A549 (cell line): ENCODE data around the gene PRRC1. TPM values are rescaled to one million over a fixed set of nuclear protein-coding genes. Genes with fewer than 3 reads are reported as not detected.
A peak's percentile ranks its signal among the peaks of the same experiment; 100 is the strongest.

Source experiments
- ATAC-seq, 2 experiments: fragments of 200-7000 bp in 1 of 2; fragments of >200 bp in 1 of 2; cut with Nextera tagmentation in 1 of 2; cut with Tn5 transposase in 1 of 2; 3 replicates each; pipeline versions ENCODE4 v1.8.0 to v1.9.1; 2018 to 2020; ENCODE audit warnings: mild to moderate bottlenecking in 1 of 2, moderate library complexity in 1 of 2
- CTCF ChIA-PET: fragments of 300-600 bp; sonication (Branson Sonifier 250); formaldehyde crosslinking; extraction: SDS; loops from one replicate; lab custom pipeline; 2021; ENCODE audit warnings: antibody characterized with exemption, inconsistent platforms; lab: Yijun Ruan, JAX
- POLR2A ChIA-PET: fragments of 350-600 bp; formaldehyde crosslinking; extraction: SDS; loops from one replicate; lab custom pipeline; 2021; ENCODE audit warnings: antibody characterized with exemption, inconsistent platforms; lab: Yijun Ruan, JAX
- DNase-seq, 2 experiments: peaks; one replicate each; pipeline versions ENCODE4 v3.0.0 to v3.0.0-alpha.2; 2011 to 2016; ENCODE audit warnings: low read depth in 1 of 2, low spot score in 1 of 2
- FAIRE-seq: peaks from 2 replicates; lab custom pipeline; 2011; peaks lifted over from hg19 to GRCh38; lab: Jason Lieb, UNC
- H3K27ac ChIP-seq, 2 experiments: fragments of >200 bp; sonication (Bioruptor Twin); formaldehyde crosslinking; 3 replicates each; pipeline ENCODE4 v1.5.1; 2016 to 2017
- H3K4me1 ChIP-seq: fragments of >200 bp; sonication (Bioruptor Twin); formaldehyde crosslinking; 3 replicates; pipeline ENCODE4 v1.6.1; 2016
- H3K4me2 ChIP-seq: fragments of >200 bp; sonication (Bioruptor Twin); formaldehyde crosslinking; 3 replicates; pipeline ENCODE4 v1.6.1; 2016
- H3K4me3 ChIP-seq: fragments of >200 bp; sonication (Bioruptor Twin); formaldehyde crosslinking; 3 replicates; pipeline ENCODE4 v1.5.1; 2016
- H3K9me3 ChIP-seq: fragments of >200 bp; sonication (Bioruptor Twin); formaldehyde crosslinking; 3 replicates; pipeline ENCODE4 v1.6.1; 2016
- ATOH8 ChIP-seq: fragments of 250-450 bp; sonication (Bioruptor Pico); IDR thresholded peaks from 2 replicates; pipeline ENCODE4 v1.5.0; 2020; ENCODE audit warnings: low read depth, mild to moderate bottlenecking, moderate library complexity
- BCL3 ChIP-seq: fragments of >200 bp; sonication (Bioruptor Twin); formaldehyde crosslinking; IDR thresholded peaks from 3 replicates; pipeline ENCODE4 v1.6.1; 2016
- BHLHE40 ChIP-seq: IDR thresholded peaks from 2 replicates; pipeline ENCODE4 v1.6.1; 2012; ENCODE audit warnings: low read depth, low read length, inconsistent platforms
- CBX8 ChIP-seq: fragments of 200-600 bp; sonication (generic); IDR thresholded peaks from 2 replicates; pipeline ENCODE4 v1.6.1; 2016
- CHD2 ChIP-seq: fragments of 150-350 bp; IDR thresholded peaks from 2 replicates; pipeline ENCODE4 v1.6.1; 2014; ENCODE audit warnings: low read length; ENCODE audit not compliant: partially characterized antibody
- CHD4 ChIP-seq: fragments of 200-600 bp; sonication (generic); IDR thresholded peaks from 2 replicates; pipeline ENCODE4 v1.6.1; 2016; ENCODE audit warnings: antibody characterized with exemption, mild to moderate bottlenecking, borderline replicate concordance
- CTCF ChIP-seq: fragments of >200 bp; sonication (Bioruptor Twin); formaldehyde crosslinking; IDR thresholded peaks from 3 replicates; pipeline ENCODE4 v1.5.1; 2016
- EHF ChIP-seq: fragments of 250-450 bp; sonication (Bioruptor Pico); IDR thresholded peaks from 2 replicates; pipeline ENCODE4 v1.5.0; 2020; ENCODE audit warnings: mild to moderate bottlenecking
- FOSL2 ChIP-seq, 2 experiments: fragments of 450-650 bp in 1 of 2; fragments of >200 bp in 1 of 2; sonication (Bioruptor Twin) in 1 of 2; formaldehyde crosslinking; IDR thresholded peaks; 2 replicates each; pipeline versions ENCODE4 v1.5.0 to v1.6.1; 2016 to 2020; ENCODE audit warnings: mild to moderate bottlenecking in 1 of 2, moderate library complexity in 1 of 2
- FOXS1 ChIP-seq: fragments of 250-450 bp; sonication (Bioruptor Pico); IDR thresholded peaks from 2 replicates; pipeline ENCODE4 v1.5.0; 2020; ENCODE audit warnings: mild to moderate bottlenecking, moderate library complexity
- GATA3 ChIP-seq: IDR thresholded peaks from 2 replicates; pipeline ENCODE4 v1.6.1; 2012; ENCODE audit warnings: borderline replicate concordance
- HDAC2 ChIP-seq: fragments of 200-600 bp; sonication (generic); IDR thresholded peaks from 2 replicates; pipeline ENCODE4 v1.6.1; 2016
- HOXB13 ChIP-seq: fragments of 250-450 bp; sonication (Bioruptor Pico); IDR thresholded peaks from 2 replicates; pipeline ENCODE4 v1.5.0; 2020; ENCODE audit warnings: low read depth, mild to moderate bottlenecking, moderate library complexity
- KDM1A ChIP-seq: fragments of 200-600 bp; sonication (generic); IDR thresholded peaks from 2 replicates; pipeline ENCODE4 v1.6.1; 2016; ENCODE audit warnings: low read depth, mild to moderate bottlenecking
- KDM5A ChIP-seq: fragments of 200-600 bp; sonication (generic); IDR thresholded peaks from 2 replicates; pipeline ENCODE4 v1.6.1; 2016; ENCODE audit warnings: antibody characterized with exemption, mild to moderate bottlenecking
- MAZ ChIP-seq: fragments of 150-350 bp; IDR thresholded peaks from 2 replicates; pipeline ENCODE4 v1.6.1; 2014; ENCODE audit warnings: antibody characterized with exemption, low read depth, low read length, borderline replicate concordance
- NFE2L2 ChIP-seq: fragments of 150-350 bp; conservative IDR thresholded peaks from 2 replicates; pipeline ENCODE4 v1.6.1; 2014; ENCODE audit warnings: low read length
- NPAS2 ChIP-seq: fragments of 250-450 bp; sonication (Bioruptor Pico); IDR thresholded peaks from 2 replicates; pipeline ENCODE4 v1.8.0; 2022; ENCODE audit warnings: mild to moderate bottlenecking, moderate library complexity, borderline replicate concordance
- PBX3 ChIP-seq: IDR thresholded peaks from 2 replicates; pipeline ENCODE4 v1.6.1; 2012
- POLR2A ChIP-seq: IDR thresholded peaks from 2 replicates; pipeline ENCODE4 v1.6.1; 2012; ENCODE audit warnings: mild to moderate bottlenecking, low read length
- RARB ChIP-seq: fragments of 250-450 bp; sonication (Bioruptor Pico); IDR thresholded peaks from 2 replicates; pipeline ENCODE4 v1.8.0; 2021; ENCODE audit warnings: mild to moderate bottlenecking, moderate library complexity
- REST ChIP-seq: fragments of 200-600 bp; sonication (generic); IDR thresholded peaks from 2 replicates; pipeline ENCODE4 v1.6.1; 2016; ENCODE audit warnings: antibody characterized with exemption, mild to moderate bottlenecking, moderate library complexity
- RFX5 ChIP-seq: fragments of 450-650 bp; IDR thresholded peaks from 2 replicates; pipeline ENCODE4 v1.7.1; 2014; ENCODE audit warnings: antibody characterized with exemption, mild to moderate bottlenecking, moderate library complexity
- SMC3 ChIP-seq: fragments of >200 bp; sonication (Bioruptor Twin); formaldehyde crosslinking; IDR thresholded peaks from 3 replicates; pipeline ENCODE4 v1.6.1; 2018; ENCODE audit warnings: inconsistent platforms
- SREBF2 ChIP-seq: fragments of 450-650 bp; IDR thresholded peaks from 2 replicates; pipeline ENCODE4 v1.6.1; 2014; ENCODE audit warnings: mild to moderate bottlenecking, moderate library complexity
- TP53 ChIP-seq: fragments of 250-450 bp; sonication (Bioruptor Pico); IDR thresholded peaks from 2 replicates; pipeline ENCODE4 v1.5.0; 2021; ENCODE audit warnings: mild to moderate bottlenecking, moderate library complexity
- ZNF302 ChIP-seq: fragments of 250-450 bp; sonication (Bioruptor Pico); IDR thresholded peaks from 2 replicates; pipeline ENCODE4 v1.9.0; 2021; ENCODE audit warnings: inconsistent platforms, mild to moderate bottlenecking, moderate library complexity
- WGBS: methylation state at CpG from one replicate; pipeline ENCODE4 v1.1.6; 2017; ENCODE audit errors: missing lambda C conversion rate; 5-methylcytosine and 5-hydroxymethylcytosine counted together
- polyA plus RNA-seq, 4 experiments: library from polyadenylated mRNA; depleted of rRNA in 3 of 4; stranded (reverse); fragments of >200 nt; fragmentation: RNase III in 1 of 4; extraction: RNeasy Plus Mini Kit Qiagen cat#74134 plus additional on column Dnase treatment in 1 of 4; gene quantifications; 2 replicates in 3 of 4; 3 replicates in 1 of 4; pipeline ENCODE4 v1.2.3, GENCODE V29; 2011 to 2017

Gene PRRC1
- polyA plus RNA-seq, 2 of the 4 experiments (the other 2 are of a cell fraction), result 40.7 to 82.2 TPM

- Histone ChIP-seq H3K4me2 (no peak overlapping the region), H3K9me3 (no peaks in the 10 kb centered on the region)
- TF ChIP-seq CHD2, result no peak
- TF ChIP-seq RFX5, result no peak
- no peak for TF ChIP-seq BCL3
- TF ChIP-seq REST, result no peak
- no peak for TF ChIP-seq FOXS1 (CRISPR knock-in tag)
- TF ChIP-seq PBX3, result no peak
- TF ChIP-seq MAZ, result no peak
- TF ChIP-seq POLR2A, result no peak
- TF ChIP-seq HOXB13 (CRISPR knock-in tag), result no peak
- TF ChIP-seq NPAS2 (CRISPR knock-in tag), result no peak
- TF ChIP-seq, all 56 proteins: peak for 0
- CTCF ChIA-PET, result no interaction called here
- POLR2A ChIA-PET, result no interaction called here
- DNase-seq (no peak), FAIRE-seq (no peak), ATAC-seq (no peak)
- Histone ChIP-seq H3K27ac (no peak overlapping the region), H3K4me1 (no peaks in the 10 kb centered on the region), H3K4me3 (no peak overlapping the region)
- WGBS, result 31% methylated on average over 4 of the region's 4 CpGs
These were observed 31.0 kb upstream of the PRRC1 start for GRCh38 chr5:127486471-127486870.

- no peak overlapping the region for H3K4me3 ChIP-seq
- H3K9me3 ChIP-seq, result no peaks in the 10 kb centered on the region
- CTCF ChIA-PET, result interaction anchor here (0.6 to 2.1 kb wide), 28 partner anchors 10 to 846 kb away, joined by 3 to 15 read pairs (median 3); partner anchors contain the start of gene MEGF10
- ATAC-seq, result peak; percentile 67 to 83; a peak in 4 of 6 replicates
- H3K4me1 ChIP-seq, result no peaks in the 10 kb centered on the region
- H3K4me2 ChIP-seq, result no peak overlapping the region
- 41% methylated on average over 3 of the region's 3 CpGs for WGBS
- POLR2A ChIA-PET, result interaction anchor here (0.6 to 1.1 kb wide), 2 partner anchors 24 to 698 kb away, joined by 3 to 4 read pairs; no protein-coding TSS in a partner anchor
- DNase-seq, result peak; percentile 39 to 52
- FAIRE-seq, result no peak
- H3K27ac ChIP-seq, result no peak overlapping the region
- TF ChIP-seq TP53 (no peak), GATA3 (no peak), KDM5A (no peak), SMC3 (peak; percentile 79), ATOH8 (CRISPR knock-in tag) (no peak), RARB (CRISPR knock-in tag) (no peak), HDAC2 (no peak), ZNF302 (CRISPR knock-in tag) (no peak), EHF (CRISPR knock-in tag) (no peak), CHD4 (no peak), POLR2A (no peak), KDM1A (no peak), MAZ (no peak), CHD2 (no peak), NPAS2 (CRISPR knock-in tag) (no peak), CBX8 (no peak), BHLHE40 (no peak), NFE2L2 (no peak), FOSL2 (IDR thresholded peaks at IDR 0.05) (no peak), FOSL2 (CRISPR knock-in tag; IDR thresholded peaks at IDR 0.05) (no peak), SREBF2 (no peak), CTCF (peak; percentile 100)
These were observed 24.3 kb upstream of the PRRC1 start for GRCh38 chr5:127492854-127493738.
